Measurements from ENCODE around the gene NMUR1. TPM values are rescaled to one million over a fixed set of nuclear protein-coding genes. Genes with fewer than 3 reads are reported as not detected.

The NMUR1 gene
- total RNA-seq, 1 donor: 1.8 TPM

GRCh38 chr2:231523451-231524285, 6.6 kb downstream of the NMUR1 start:
- Histone ChIP-seq H3K4me3 (ENCODE audit: low read length) (no peak overlapping the region), H3K27me3 (ENCODE audit: insufficient read depth, low read length) (no peaks in the 10 kb centered on the region), H3K4me1 (ENCODE audit: insufficient read depth, low read length) (peaks cover 41% of the 10 kb centered on the region), H3K9me3 (ENCODE audit: low read depth, low read length) (no peaks in the 10 kb centered on the region)

GRCh38 chr2:231522418-231523180, 7.6 kb downstream of the NMUR1 start:
- Histone ChIP-seq H3K27me3 (ENCODE audit: insufficient read depth, low read length) (no peaks in the 10 kb centered on the region), H3K9me3 (ENCODE audit: low read depth, low read length) (no peaks in the 10 kb centered on the region), H3K4me3 (ENCODE audit: low read length) (no peak overlapping the region), H3K4me1 (ENCODE audit: insufficient read depth, low read length) (peaks cover 41% of the 10 kb centered on the region)

GRCh38 chr2:231521443-231521842, 8.8 kb downstream of the NMUR1 start:
- peaks cover 33% of the 10 kb centered on the region for H3K4me1 ChIP-seq (ENCODE audit: insufficient read depth, low read length)
- H3K27me3 ChIP-seq (ENCODE audit: insufficient read depth, low read length): no peaks in the 10 kb centered on the region
- H3K4me3 ChIP-seq (ENCODE audit: low read length): no peak overlapping the region
- no peaks in the 10 kb centered on the region for H3K9me3 ChIP-seq (ENCODE audit: low read depth, low read length)

- no peaks in the 10 kb centered on the region for H3K9me3 ChIP-seq (ENCODE audit: low read depth, low read length)
- H3K27me3 ChIP-seq (ENCODE audit: insufficient read depth, low read length): no peaks in the 10 kb centered on the region
- H3K4me1 ChIP-seq (ENCODE audit: insufficient read depth, low read length): peaks cover 21% of the 10 kb centered on the region
- H3K4me3 ChIP-seq (ENCODE audit: low read length): no peak overlapping the region
Observed at GRCh38 chr2:231519975-231520555, 10.2 kb downstream of the NMUR1 start.

- peaks cover 18% of the 10 kb centered on the region for H3K4me1 ChIP-seq (ENCODE audit: insufficient read depth, low read length)
- H3K9me3 ChIP-seq (ENCODE audit: low read depth, low read length): no peaks in the 10 kb centered on the region
- no peak overlapping the region for H3K4me3 ChIP-seq (ENCODE audit: low read length)
Observed at GRCh38 chr2:231518771-231519170, 11.5 kb downstream of the NMUR1 start.

GRCh38 chr2:231515603-231516002, 14.6 kb downstream of the NMUR1 start:
- Histone ChIP-seq H3K4me3 (ENCODE audit: low read length) (no peak overlapping the region), H3K4me1 (ENCODE audit: insufficient read depth, low read length) (peaks cover 13% of the 10 kb centered on the region), H3K9me3 (ENCODE audit: low read depth, low read length) (no peaks in the 10 kb centered on the region), H3K27me3 (ENCODE audit: insufficient read depth, low read length) (no peaks in the 10 kb centered on the region)

More at GRCh38 chr2:231518771-231519170, 11.5 kb downstream of the NMUR1 start:
- no peaks in the 10 kb centered on the region for H3K27me3 ChIP-seq (ENCODE audit: insufficient read depth, low read length)

- Histone ChIP-seq H3K4me1 (ENCODE audit: insufficient read depth, low read length) (peaks cover 13% of the 10 kb centered on the region), H3K27me3 (ENCODE audit: insufficient read depth, low read length) (no peaks in the 10 kb centered on the region), H3K9me3 (ENCODE audit: low read depth, low read length) (no peaks in the 10 kb centered on the region), H3K4me3 (ENCODE audit: low read length) (peak overlapping the region; percentile 68)
Observed at GRCh38 chr2:231514951-231515297, 15.3 kb downstream of the NMUR1 start.

GRCh38 chr2:231514225-231514950, 15.9 kb downstream of the NMUR1 start:
- H3K4me3 ChIP-seq (ENCODE audit: low read length): peak overlapping the region; percentile 68

GRCh38 chr2:231513746-231514224, 16.5 kb downstream of the NMUR1 start:
- H3K27me3 ChIP-seq (ENCODE audit: insufficient read depth, low read length): no peaks in the 10 kb centered on the region

More at GRCh38 chr2:231514225-231514950, 15.9 kb downstream of the NMUR1 start:
- Histone ChIP-seq H3K27me3 (ENCODE audit: insufficient read depth, low read length) (no peaks in the 10 kb centered on the region), H3K4me1 (ENCODE audit: insufficient read depth, low read length) (peaks cover 13% of the 10 kb centered on the region), H3K9me3 (ENCODE audit: low read depth, low read length) (no peaks in the 10 kb centered on the region)

GRCh38 chr2:231512222-231512621, 18.0 kb downstream of the NMUR1 start:
- Histone ChIP-seq H3K9me3 (ENCODE audit: low read depth, low read length) (no peaks in the 10 kb centered on the region), H3K27me3 (ENCODE audit: insufficient read depth, low read length) (no peaks in the 10 kb centered on the region), H3K4me1 (ENCODE audit: insufficient read depth, low read length) (peaks cover 13% of the 10 kb centered on the region), H3K4me3 (ENCODE audit: low read length) (no peak overlapping the region)

More at GRCh38 chr2:231513746-231514224, 16.5 kb downstream of the NMUR1 start:
- no peaks in the 10 kb centered on the region for H3K9me3 ChIP-seq (ENCODE audit: low read depth, low read length)
- H3K4me1 ChIP-seq (ENCODE audit: insufficient read depth, low read length): peaks cover 13% of the 10 kb centered on the region
- H3K4me3 ChIP-seq (ENCODE audit: low read length): peak overlapping the region; percentile 68

GRCh38 chr2:231503766-231504165, 26.5 kb downstream of the NMUR1 start:
- Histone ChIP-seq H3K4me1 (ENCODE audit: insufficient read depth, low read length) (no peaks in the 10 kb centered on the region), H3K9me3 (ENCODE audit: low read depth, low read length) (no peaks in the 10 kb centered on the region), H3K4me3 (ENCODE audit: low read length) (no peak overlapping the region), H3K27me3 (ENCODE audit: insufficient read depth, low read length) (no peaks in the 10 kb centered on the region)

- no peak overlapping the region for H3K4me3 ChIP-seq (ENCODE audit: low read length)
- no peaks in the 10 kb centered on the region for H3K4me1 ChIP-seq (ENCODE audit: insufficient read depth, low read length)
- no peaks in the 10 kb centered on the region for H3K9me3 ChIP-seq (ENCODE audit: low read depth, low read length)
- H3K27me3 ChIP-seq (ENCODE audit: insufficient read depth, low read length): no peaks in the 10 kb centered on the region
Observed at GRCh38 chr2:231502596-231502995, 27.6 kb downstream of the NMUR1 start.

GRCh38 chr2:231497651-231498050, 32.6 kb downstream of the NMUR1 start:
- Histone ChIP-seq H3K4me3 (ENCODE audit: low read length) (no peak overlapping the region), H3K4me1 (ENCODE audit: insufficient read depth, low read length) (no peaks in the 10 kb centered on the region), H3K9me3 (ENCODE audit: low read depth, low read length) (no peaks in the 10 kb centered on the region), H3K27me3 (ENCODE audit: insufficient read depth, low read length) (no peaks in the 10 kb centered on the region)

GRCh38 chr2:231494669-231495068, 35.6 kb downstream of the NMUR1 start:
- Histone ChIP-seq H3K9me3 (ENCODE audit: low read depth, low read length) (no peaks in the 10 kb centered on the region), H3K27me3 (ENCODE audit: insufficient read depth, low read length) (no peaks in the 10 kb centered on the region), H3K4me1 (ENCODE audit: insufficient read depth, low read length) (no peaks in the 10 kb centered on the region), H3K4me3 (ENCODE audit: low read length) (no peak overlapping the region)
